Stimulated activated naive CD8-positive, alpha-beta T cell treated with anti-CD3 and anti-CD28 coated beads, Interleukin-15, Interleukin-2, amounts not matched to agents 100 ng/mL and 50 ng/mL, for 24 hours (primary cell): ENCODE data around the gene ALKBH4.
"Not testable (repeated sequence)": the region's sequence is repeated elsewhere in the genome, so short reads cannot be mapped to it uniquely, and the experiment has no call there.

Experiments used
- H3K27ac Mint-ChIP-seq: one replicate; pipeline ENCODE4 v1.8.0; 2021; ENCODE audit warnings: mild to moderate bottlenecking, mixed read lengths
- H3K27me3 Mint-ChIP-seq: one replicate; pipeline ENCODE4 v1.8.0; 2021; ENCODE audit warnings: mixed read lengths
- H3K36me3 Mint-ChIP-seq: one replicate; pipeline ENCODE4 v1.8.0; 2021; ENCODE audit warnings: low read depth, mixed read lengths
- H3K4me1 Mint-ChIP-seq: one replicate; pipeline ENCODE4 v1.8.0; 2021; ENCODE audit warnings: low read depth, mixed read lengths
- H3K4me3 Mint-ChIP-seq: one replicate; pipeline ENCODE4 v1.8.0; 2021; ENCODE audit warnings: mild to moderate bottlenecking, mixed read lengths
- H3K9me3 Mint-ChIP-seq: one replicate; pipeline ENCODE4 v1.8.0; 2021; ENCODE audit warnings: mixed read lengths

Gene ALKBH4

DNA sequence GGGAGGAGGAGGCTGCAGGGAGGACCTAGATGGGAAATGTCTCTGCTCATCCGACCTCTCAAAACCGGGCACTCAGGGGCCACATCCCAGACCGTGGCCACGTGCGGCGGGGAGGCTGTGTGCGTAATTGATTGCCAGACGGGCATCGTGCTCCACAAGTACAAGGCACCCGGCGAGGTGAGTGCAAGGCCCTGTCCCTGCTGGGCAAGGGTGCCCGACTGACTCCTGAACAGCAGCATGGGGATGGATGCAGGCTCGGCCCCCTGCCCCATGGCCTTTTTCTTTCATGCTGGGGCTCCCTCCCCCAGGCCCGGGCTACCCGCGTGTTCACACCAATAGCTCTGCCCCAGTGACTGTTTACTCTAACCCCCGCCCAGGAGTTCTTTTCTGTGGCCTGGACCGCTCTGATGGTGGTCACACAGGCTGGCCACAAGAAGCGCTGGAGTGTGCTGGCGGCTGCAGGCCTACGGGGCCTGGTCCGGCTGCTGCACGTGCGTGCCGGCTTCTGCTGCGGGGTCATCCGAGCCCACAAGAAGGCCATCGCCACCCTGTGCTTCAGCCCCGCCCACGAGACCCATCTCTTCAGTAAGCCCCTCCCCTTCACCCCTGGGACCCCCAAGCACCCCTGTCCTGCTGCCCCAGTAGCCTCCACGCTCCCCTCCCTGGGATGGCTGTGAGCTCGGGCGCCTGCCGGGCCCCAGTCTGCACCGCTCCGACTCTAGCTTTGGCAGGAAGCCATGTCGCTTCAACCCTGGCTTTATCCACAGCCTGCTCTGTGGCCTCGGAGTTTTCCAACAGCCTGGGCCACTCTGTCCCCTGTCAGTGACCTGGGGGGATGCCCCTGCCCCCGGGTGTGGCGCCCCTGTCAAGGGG lies 4.1 kb upstream of the ALKBH4 start:
- H3K4me3 Mint-ChIP-seq: no peak overlapping the region
- no peaks in the 10 kb centered on the region for H3K9me3 Mint-ChIP-seq
- H3K27ac Mint-ChIP-seq: no peak overlapping the region

DNA sequence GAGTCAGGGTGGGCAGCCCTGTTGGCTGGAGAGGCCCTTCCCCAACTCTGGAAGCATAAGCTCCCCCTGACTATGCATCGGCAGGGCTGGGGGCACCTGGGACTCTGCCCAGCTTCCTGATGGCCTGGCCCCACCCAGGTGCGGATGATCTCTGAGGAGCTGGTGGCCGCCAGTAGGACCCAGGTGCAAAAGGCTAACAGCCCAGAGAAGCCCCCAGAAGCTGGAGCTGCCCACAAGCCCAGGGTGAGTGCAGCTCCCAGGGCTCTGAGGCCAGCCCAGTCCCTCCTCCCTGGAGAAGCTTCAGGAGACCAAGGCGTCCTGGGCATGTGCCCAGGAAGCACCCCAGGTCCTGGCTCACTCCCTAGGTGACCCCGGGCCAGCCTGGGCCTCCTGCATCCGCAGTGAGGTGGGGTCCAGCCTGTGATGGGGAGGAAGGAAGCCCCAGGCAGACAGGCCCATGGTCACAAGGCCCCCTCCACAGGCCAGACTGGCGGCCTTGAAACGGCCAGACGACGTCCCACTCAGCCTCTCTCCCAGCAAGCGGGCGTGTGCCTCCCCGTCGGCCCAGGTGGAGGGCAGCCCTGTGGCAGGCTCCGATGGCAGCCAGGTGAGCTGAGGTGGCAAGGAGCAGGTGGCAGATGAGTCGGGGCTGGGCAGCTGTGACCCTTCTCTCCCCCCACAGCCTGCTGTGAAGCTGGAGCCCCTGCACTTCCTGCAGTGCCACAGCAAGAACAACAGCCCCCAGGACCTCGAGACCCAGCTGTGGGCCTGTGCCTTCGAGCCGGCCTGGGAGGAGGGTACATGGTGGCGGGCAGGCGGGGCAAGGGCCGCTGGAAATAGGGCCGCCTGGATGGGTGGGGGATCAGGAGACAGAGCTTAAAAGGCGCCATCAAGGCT lies 3.2 kb upstream of the ALKBH4 start:
- H3K4me3 Mint-ChIP-seq: no peak overlapping the region
- H3K9me3 Mint-ChIP-seq: no peaks in the 10 kb centered on the region
- H3K36me3 Mint-ChIP-seq: peaks cover 11% of the 10 kb centered on the region
- peaks cover 25% of the 10 kb centered on the region for H3K4me1 Mint-ChIP-seq
- H3K27me3 Mint-ChIP-seq: no peaks in the 10 kb centered on the region
- H3K27ac Mint-ChIP-seq: no peak overlapping the region

More for the DNA sequence above, 4.1 kb upstream of the ALKBH4 start:
- Mint-ChIP-seq H3K4me1 (peaks cover 22% of the 10 kb centered on the region), H3K27me3 (no peaks in the 10 kb centered on the region), H3K36me3 (peaks cover 11% of the 10 kb centered on the region)

DNA sequence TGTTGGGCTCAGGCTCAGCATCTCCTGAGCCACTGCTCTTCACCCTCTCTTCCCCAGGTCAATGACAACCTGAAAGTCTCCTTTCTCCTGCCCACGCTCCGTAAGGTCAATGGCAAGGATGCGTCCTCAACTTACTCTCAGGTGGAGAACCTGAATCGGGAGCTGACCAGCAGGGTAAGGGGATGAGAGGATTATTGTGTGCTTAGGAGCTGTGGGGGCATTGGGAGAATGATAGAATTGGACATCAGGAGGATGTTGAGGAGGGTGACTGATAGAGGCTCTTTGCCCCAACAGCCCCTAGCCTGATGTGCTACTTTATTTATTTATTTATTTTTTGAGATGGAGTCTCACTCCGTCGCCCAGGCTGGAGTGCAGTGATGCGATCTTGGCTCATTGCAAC lies 1.4 kb upstream of the ALKBH4 start:
- H3K4me1 Mint-ChIP-seq: peaks cover 29% of the 10 kb centered on the region
- H3K27me3 Mint-ChIP-seq: no peaks in the 10 kb centered on the region
- H3K4me3 Mint-ChIP-seq: peak overlapping the region; percentile 93
- no peaks in the 10 kb centered on the region for H3K9me3 Mint-ChIP-seq
- H3K27ac Mint-ChIP-seq: peak overlapping the region; percentile 26
- H3K36me3 Mint-ChIP-seq: peaks cover 8% of the 10 kb centered on the region

DNA sequence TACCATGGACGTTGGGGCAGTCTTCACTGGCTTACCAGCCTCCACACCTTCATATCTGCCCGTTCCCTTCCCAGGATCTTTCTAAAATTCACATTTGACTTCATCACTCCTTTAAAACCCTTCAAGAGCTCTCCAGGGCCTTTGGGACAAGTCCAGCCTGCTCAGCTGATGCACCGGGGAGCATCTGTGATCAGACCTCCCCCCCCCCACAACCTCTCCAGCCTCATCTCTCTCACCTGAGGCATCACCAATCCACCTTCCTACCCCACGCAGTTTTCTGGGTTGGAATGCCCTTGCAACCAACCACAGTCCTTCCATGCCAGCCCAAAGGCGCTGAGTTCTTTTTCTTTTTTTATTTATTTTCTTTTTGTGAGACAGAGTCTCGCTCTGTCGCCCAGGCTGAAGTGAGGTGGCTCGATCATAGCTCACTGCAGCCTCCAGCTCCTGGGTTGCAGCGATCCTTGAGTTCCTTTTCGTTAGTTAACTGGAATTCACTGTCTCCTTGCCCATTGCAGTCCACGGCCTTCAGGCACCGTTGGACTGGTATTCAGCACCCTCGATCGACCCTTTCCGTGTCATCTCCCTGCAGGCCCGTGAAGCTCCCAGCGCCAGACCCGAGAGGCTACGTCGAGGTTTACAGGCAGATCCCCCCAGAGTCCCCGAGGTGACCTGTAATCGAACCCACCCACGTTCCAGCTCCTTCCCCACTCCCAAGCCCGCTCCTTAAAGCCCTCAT lies 654 bp downstream of the ALKBH4 start:
- Mint-ChIP-seq H3K9me3 (no peaks in the 10 kb centered on the region), H3K27ac (peak overlapping the region; percentile 87)

DNA sequence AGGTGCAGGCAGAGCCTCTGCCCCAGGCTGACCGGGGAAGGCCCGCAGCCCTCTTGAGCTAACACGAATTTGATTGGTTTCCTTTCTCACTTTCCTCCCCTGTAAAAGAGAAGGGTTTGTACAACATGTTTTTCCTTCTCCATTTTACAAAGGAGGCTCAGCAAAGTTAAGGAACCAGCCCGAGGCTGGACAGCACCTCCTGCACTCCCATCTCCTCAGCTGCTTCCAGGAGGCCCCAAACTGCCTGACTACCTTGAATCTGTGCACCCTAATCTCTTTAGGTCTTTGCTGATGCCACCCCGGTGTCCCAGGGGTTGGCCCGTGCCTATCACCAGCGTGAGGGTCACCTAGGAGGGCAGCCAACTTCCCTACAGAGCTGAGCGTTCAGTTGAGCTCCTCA lies 4.2 kb downstream of the ALKBH4 start:
- Mint-ChIP-seq H3K4me3 (no peak overlapping the region), H3K9me3 (no peaks in the 10 kb centered on the region)

More for the DNA sequence above, 654 bp downstream of the ALKBH4 start:
- Mint-ChIP-seq H3K4me3 (peak overlapping the region; percentile 93), H3K27me3 (no peaks in the 10 kb centered on the region), H3K4me1 (peaks cover 29% of the 10 kb centered on the region), H3K36me3 (peaks cover 9% of the 10 kb centered on the region)

DNA sequence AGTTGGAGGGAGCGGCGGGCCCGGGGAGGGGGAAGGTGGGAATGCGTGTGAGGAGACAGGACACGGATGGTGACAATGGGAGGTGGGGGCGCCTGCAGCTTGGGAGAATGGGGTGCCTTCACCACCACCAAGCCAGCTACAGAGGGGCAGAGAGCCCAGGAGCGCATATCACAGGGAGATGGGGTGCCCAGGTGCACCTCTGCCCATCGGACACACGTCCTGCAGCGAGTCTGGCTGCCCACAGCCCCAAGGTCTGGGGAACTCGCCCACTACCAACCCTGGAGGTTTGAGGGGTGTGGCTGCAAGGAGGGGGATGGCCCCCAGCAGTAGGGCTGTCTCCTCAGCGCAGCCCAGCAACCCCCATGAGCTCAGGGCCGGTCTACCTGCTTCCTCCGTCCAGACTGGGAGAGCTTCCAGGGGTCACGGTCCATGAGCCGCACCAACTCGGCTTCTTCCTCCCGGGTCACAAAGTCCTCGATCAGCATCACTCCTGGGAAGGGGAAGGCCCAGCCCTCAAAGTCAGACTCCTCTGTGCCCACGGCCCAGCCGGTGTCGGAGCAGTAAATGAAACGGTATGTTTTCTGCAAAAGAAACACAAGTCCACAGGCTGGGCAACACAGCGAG lies 5.3 kb downstream of the ALKBH4 start:
- Mint-ChIP-seq H3K27ac (no peak overlapping the region), H3K36me3 (peaks cover 20% of the 10 kb centered on the region), H3K9me3 (no peaks in the 10 kb centered on the region), H3K4me3 (no peak overlapping the region), H3K4me1 (peaks cover 13% of the 10 kb centered on the region), H3K27me3 (no peaks in the 10 kb centered on the region)

More for the DNA sequence above, 4.2 kb downstream of the ALKBH4 start:
- no peak overlapping the region for H3K27ac Mint-ChIP-seq
- peaks cover 15% of the 10 kb centered on the region for H3K36me3 Mint-ChIP-seq
- peaks cover 15% of the 10 kb centered on the region for H3K4me1 Mint-ChIP-seq
- no peaks in the 10 kb centered on the region for H3K27me3 Mint-ChIP-seq

DNA sequence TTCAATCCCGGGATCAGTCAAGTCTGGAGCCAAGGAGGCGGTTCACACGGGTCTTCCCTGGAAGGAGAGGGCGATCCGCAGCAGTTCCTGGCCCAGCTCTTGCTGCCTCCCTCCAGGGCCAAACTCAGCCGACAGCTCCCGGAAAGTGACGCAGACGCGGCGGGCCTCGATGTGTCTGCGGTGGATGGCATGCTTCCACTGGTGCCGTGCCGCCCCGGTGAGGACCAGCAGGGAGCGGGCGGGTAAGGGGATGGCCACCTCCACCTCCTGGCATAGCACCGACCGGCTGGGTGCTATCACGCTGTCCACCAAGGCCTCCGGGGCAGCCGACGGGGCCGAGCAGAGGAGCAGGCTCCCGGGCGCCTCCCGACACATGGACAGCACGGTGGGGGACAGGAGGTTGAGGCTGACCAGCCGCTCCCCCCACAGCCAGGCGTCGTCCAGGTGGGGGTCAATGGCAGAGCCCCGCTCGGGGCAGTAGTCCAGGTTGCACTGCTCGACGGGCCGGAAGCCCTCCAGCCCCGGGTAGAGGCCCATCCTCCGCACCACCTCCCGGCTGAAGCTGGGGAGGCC lies 7.2 kb downstream of the ALKBH4 start:
- no peak overlapping the region for H3K27ac Mint-ChIP-seq
- H3K4me3 Mint-ChIP-seq: no peak overlapping the region
- no peaks in the 10 kb centered on the region for H3K9me3 Mint-ChIP-seq
- peaks cover 20% of the 10 kb centered on the region for H3K36me3 Mint-ChIP-seq
- H3K4me1 Mint-ChIP-seq: peaks cover under 1% of the 10 kb centered on the region
- H3K27me3 Mint-ChIP-seq: no peaks in the 10 kb centered on the region

DNA sequence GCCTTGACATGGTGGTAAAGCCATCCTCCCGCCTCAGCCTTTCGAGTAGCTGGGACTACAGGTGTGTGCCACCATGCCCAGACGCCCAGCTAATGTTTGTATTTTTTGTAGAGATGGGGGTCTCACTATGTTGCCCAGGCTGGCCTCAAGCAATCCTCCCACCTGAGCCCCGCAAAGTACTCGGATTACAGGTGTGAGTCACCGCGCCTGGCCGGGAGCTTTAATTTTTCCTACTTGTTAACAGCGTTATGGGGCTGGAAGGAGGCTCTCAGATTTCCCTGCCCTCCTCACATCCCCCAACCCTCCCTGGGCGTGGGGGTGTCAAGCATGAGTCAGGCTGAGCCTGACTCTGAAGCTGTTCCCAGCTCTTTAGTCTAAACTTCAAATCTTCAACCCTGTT lies 8.3 kb downstream of the ALKBH4 start:
- Mint-ChIP-seq H3K4me1 (no peaks in the 10 kb centered on the region), H3K27ac (no peak overlapping the region)

DNA sequence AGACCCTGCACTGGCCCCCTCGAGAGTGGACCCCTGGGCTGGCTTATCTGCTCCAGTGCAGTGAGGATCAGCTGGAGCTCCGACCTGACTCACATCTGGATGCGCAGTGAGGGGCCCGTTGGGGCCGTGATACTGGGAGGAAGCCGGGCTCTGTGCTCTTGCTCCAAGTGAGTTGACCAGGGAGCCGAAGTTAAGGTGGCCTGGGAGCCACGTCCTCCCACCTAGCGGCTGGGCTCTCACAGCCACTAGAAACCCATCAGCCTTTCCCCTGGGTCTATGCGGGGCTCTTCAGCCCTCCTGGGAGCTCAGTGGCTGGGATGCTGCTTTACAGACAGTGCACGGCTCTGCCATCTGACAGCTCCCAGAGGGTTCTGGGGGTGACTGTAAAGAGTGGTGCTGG lies 9.1 kb downstream of the ALKBH4 start:
- Mint-ChIP-seq H3K4me1 (no peaks in the 10 kb centered on the region), H3K9me3 (no peaks in the 10 kb centered on the region), H3K36me3 (peaks cover 16% of the 10 kb centered on the region), H3K27ac (no peak overlapping the region), H3K27me3 (no peaks in the 10 kb centered on the region), H3K4me3 (no peak overlapping the region)

More for the DNA sequence above, 8.3 kb downstream of the ALKBH4 start:
- peaks cover 20% of the 10 kb centered on the region for H3K36me3 Mint-ChIP-seq
- no peak overlapping the region for H3K4me3 Mint-ChIP-seq
- no peaks in the 10 kb centered on the region for H3K27me3 Mint-ChIP-seq
- no peaks in the 10 kb centered on the region for H3K9me3 Mint-ChIP-seq

DNA sequence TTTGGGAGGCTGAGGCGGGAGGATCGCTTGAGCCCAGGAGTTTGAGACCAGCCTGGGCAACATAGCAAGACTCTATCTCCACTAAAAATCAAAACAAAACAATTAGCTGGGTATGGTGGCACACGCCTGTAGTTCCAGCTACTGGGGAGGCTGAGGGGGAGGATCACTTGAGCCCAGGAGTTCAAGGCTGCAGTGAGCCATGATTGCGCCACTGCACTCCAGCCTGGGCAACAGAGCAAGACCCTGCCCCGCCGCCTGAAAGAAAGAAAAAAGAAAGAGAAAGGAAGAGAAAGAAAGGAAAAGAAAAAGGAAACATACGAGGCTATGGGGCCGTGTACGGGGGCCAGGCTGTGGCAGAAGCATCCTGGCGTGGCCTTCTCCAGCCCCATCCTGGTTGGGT lies 9.7 kb downstream of the ALKBH4 start:
- H3K27ac Mint-ChIP-seq, H3K4me1 Mint-ChIP-seq, H3K9me3 Mint-ChIP-seq, H3K4me3 Mint-ChIP-seq, H3K27me3 Mint-ChIP-seq: not testable (repeated sequence)
- H3K36me3 Mint-ChIP-seq: peaks cover 15% of the 10 kb centered on the region

DNA sequence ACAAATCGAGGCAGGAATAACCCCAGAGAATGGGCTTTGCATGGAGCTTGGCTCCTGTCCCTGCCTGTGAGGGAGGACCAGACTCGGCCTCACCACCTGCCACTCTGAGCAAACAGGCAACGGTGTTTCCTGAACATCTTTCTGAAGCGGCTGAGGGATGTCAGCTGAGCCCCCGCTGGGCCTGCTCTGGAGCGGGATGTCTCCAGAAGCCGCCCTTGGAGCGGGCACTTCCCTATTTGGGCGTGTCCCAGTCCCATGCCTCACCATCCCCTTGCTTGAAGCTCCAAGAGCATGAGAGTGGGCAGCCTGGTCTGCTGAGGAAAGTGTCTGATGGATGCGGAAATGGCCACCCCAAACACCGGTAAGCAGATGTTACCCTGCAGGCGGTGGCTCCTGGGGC lies 10.2 kb downstream of the ALKBH4 start:
- Mint-ChIP-seq H3K4me1 (peaks cover 4% of the 10 kb centered on the region), H3K4me3 (no peak overlapping the region), H3K9me3 (no peaks in the 10 kb centered on the region), H3K36me3 (peaks cover 15% of the 10 kb centered on the region), H3K27ac (no peak overlapping the region), H3K27me3 (no peaks in the 10 kb centered on the region)

DNA sequence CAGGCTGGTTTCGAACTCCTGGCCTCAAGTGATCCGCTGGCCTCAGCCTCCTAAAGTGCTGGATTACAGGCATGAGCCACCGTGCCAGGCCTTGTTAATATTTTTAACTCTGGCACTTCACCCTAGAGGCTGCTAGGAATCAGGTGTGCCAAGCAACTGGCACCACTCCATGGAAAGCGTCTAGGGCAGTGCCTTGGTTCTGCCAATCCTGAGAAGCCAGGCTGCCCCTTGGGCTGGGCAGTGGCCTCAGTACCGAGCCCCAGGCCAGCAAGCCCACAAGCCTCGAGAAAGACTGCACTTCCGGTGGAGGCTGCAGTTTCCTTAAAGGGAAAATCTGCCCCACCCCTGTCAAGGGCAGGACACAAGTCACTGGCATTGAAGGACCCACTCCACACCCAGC lies 11.3 kb downstream of the ALKBH4 start:
- Mint-ChIP-seq H3K9me3 (no peaks in the 10 kb centered on the region), H3K4me3 (no peak overlapping the region)

DNA sequence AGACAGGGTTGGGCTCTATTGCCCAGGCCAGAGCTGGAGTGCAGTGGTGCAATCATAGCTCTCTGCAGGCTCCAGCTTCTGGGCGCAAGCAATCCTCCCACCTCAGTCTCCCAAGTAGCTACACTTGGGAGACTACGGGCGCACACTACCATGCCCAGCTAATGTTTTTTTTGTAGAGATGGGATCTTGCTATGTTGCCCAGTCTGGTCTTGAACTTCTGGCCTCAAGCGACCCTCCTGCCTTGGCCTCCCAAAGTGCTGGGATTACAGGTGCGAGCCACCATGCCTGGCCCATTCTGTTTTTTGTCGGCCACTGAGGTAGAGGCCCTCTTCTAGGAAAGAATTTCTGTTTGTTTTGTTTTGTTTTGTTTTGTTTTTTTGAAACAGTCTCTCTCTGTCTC lies 12.2 kb downstream of the ALKBH4 start:
- H3K9me3 Mint-ChIP-seq: no peaks in the 10 kb centered on the region
- no peak overlapping the region for H3K27ac Mint-ChIP-seq
- H3K36me3 Mint-ChIP-seq: peaks cover 14% of the 10 kb centered on the region
- H3K4me3 Mint-ChIP-seq: no peak overlapping the region
- H3K4me1 Mint-ChIP-seq: peaks cover 4% of the 10 kb centered on the region
- H3K27me3 Mint-ChIP-seq: no peaks in the 10 kb centered on the region

More for the DNA sequence above, 11.3 kb downstream of the ALKBH4 start:
- no peak overlapping the region for H3K27ac Mint-ChIP-seq
- peaks cover 14% of the 10 kb centered on the region for H3K36me3 Mint-ChIP-seq
- peaks cover 4% of the 10 kb centered on the region for H3K4me1 Mint-ChIP-seq
- H3K27me3 Mint-ChIP-seq: no peaks in the 10 kb centered on the region
